Omental fat pad (tissue), 4 donors: Measurements from ENCODE around the gene ACVR1C. TPM values are rescaled to one million over a fixed set of nuclear protein-coding genes. Genes with fewer than 3 reads are reported as not detected.

Experiments used
- total RNA-seq, 4 donors: library from RNA; depleted of rRNA; stranded (reverse); fragments of >200 nt; gene quantifications; one replicate each; pipeline ENCODE4 v1.1.0, GENCODE V29; 2016

ACVR1C gene
- total RNA-seq, 4 donors from 2014 or later, result 12.5 to 118 (median 44.6) TPM

Other genes starting within 250 kb of the ACVR1C start
- gene CYTIP, start 184.8 kb downstream of the ACVR1C start, total RNA-seq, result 10 to 100 TPM; 13.4 to 26.1 (median 17.5) TPM
- 10 to 100 TPM; 22.7 to 37.7 (median 28.2) TPM for gene ACVR1, start 247.5 kb upstream of the ACVR1C start, total RNA-seq